Cerebellar nuclear complex (tissue), 1 donor: Measurements from ENCODE around the gene FAR2.
"Not testable (repeated sequence)": the region's sequence is repeated elsewhere in the genome, so short reads cannot be mapped to it uniquely, and the experiment has no call there.

Source experiments
- DNase-seq, 2 experiments: peaks; one replicate each; lab custom pipeline; 2025; lab: John Stamatoyannopoulos, UW

FAR2 gene

GRCh38 chr12:29278673-29279420 is 129.8 kb downstream of the FAR2 start:
- DNase-seq = no peak

DNA sequence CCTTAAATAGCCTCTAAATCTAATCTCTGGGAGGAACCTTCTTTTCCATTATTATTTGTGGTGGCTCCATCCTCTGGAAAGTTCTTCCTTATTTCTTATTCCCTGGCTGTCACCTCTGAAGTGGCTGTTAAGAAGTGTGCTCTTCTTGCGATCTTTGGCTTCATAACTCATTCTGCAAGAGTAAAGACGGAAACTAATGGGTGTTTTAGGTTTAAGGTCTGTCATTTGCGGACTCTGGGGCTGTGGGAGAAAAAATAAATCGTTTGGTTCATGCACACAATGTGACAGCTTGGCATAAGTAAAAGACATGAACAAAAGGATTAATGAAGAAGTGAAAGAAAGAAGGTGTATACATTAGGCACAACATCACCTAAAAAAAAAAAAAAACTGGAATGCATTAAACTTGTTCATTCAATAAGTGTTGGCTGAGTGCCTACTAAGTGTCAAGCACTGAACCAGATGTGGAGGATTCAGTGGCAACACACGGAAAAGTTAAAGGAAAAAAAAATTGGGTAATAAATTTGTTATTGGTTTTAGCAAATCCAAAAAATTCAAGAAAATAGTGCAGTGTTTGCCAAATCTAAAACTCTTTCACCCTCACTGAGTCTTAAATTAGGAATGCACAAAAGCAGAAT is 132.4 kb downstream of the FAR2 start:
- DNase-seq = no peak

- DNase-seq = no peak
Measured at GRCh38 chr12:29282031-29282816, 133.1 kb downstream of the FAR2 start.

- no peak for DNase-seq
Measured at GRCh38 chr12:29283969-29284700, 135.1 kb downstream of the FAR2 start.

- DNase-seq = no peak
Measured at GRCh38 chr12:29286081-29286790, 137.2 kb downstream of the FAR2 start.

DNA sequence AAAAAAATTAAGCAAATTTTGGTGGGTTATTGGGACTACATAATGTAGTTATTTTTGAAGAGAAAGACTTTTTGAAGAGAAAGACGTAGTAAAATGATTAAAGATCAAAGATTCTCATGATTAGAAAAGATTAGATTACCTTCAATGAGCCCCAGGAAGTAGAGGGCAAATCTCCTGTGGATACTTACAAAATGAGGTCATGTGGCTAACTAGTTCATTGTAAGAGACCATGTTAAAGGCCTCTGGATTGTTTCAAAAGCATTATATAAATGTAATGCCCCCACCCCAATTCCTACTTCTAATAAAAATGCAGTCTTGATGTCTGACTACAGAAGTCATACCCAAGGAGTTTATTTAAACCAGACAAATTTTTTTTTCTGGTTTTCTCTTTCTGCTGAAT is 138.5 kb downstream of the FAR2 start:
- DNase-seq = no peak

DNA sequence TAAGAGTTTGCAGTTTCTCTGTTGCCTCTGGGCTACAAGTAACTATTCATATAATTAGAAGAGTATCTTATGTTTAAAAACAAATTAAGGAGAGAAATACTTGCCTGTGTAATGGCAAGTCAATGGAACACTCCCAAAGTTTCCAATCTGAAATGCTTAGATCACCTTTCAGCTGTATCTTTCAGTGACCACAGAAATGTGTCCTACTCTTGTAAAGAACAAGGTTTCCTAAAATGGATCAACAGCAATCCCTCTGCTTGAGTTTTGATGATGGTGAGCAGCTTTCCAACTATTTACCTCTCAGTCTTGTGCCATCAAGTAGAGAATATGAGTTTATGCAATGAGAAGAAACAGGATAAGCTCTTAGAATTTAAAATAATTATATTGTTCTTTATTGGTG is 139.0 kb downstream of the FAR2 start:
- no peak for DNase-seq

GRCh38 chr12:29290475-29290874 is 141.4 kb downstream of the FAR2 start:
- not testable (repeated sequence) for DNase-seq

- no peak for DNase-seq
Measured at GRCh38 chr12:29291226-29291625, 142.1 kb downstream of the FAR2 start.

DNA sequence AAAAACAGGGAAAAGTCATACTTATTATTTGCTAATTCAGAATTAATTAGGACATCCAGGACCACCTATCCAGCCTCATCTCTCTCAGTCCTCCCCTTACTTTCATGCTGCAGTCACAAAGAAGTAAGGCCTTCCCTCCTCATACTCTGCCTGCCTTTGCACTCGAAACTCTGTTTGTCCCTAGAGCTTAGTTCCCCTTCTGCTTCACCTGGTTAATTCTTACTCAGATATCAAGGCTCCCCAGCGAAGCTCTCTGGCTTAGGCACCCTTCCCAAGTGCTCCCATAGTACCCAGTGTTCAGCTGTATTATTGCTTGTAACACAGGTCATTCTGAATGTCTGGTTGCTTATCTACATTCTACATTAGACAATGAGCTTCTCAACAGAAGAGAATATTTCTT is 150.6 kb downstream of the FAR2 start:
- no peak for DNase-seq

GRCh38 chr12:29301114-29301513 is 152.0 kb downstream of the FAR2 start:
- DNase-seq = no peak

GRCh38 chr12:29304388-29304787 is 155.3 kb downstream of the FAR2 start:
- DNase-seq = no peak

DNA sequence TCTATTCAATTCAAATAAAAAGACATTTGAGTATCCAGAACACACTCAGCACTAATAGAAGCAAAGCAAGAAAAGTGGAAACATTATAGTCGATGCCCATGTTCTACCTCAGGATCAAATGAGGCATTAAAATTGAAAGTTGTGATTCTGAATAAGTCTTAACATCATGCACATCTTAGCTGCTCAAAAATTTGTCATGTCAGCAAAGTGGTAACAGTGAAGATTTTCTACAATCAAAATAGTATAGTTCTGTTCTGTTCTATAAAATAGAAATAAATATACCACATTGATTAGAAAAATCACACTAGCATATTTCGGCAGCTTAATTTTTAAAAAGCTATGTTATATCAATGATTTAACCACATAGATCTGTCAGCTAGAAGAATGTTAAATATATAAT is 157.2 kb downstream of the FAR2 start:
- no peak for DNase-seq

DNA sequence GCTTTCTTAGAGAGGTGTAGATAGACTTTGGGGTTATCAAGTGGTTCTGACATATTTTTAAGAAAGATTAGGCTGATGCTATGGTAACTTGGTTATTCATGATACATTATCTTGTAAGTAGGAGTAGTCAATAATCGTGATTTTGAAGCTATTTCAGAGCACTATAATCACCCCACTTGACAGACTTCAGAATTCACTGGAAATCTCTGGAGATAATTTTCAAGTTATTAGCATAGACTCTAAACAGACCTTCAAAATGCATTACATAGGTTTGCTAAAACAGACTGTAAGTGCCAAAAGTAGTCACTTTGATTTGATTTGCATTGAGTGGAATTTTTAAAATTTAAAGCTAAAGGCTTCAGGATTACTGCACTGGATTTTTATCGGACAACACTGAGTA is 157.6 kb downstream of the FAR2 start:
- DNase-seq = no peak

GRCh38 chr12:29309320-29309902 is 160.3 kb downstream of the FAR2 start:
- DNase-seq = no peak

DNA sequence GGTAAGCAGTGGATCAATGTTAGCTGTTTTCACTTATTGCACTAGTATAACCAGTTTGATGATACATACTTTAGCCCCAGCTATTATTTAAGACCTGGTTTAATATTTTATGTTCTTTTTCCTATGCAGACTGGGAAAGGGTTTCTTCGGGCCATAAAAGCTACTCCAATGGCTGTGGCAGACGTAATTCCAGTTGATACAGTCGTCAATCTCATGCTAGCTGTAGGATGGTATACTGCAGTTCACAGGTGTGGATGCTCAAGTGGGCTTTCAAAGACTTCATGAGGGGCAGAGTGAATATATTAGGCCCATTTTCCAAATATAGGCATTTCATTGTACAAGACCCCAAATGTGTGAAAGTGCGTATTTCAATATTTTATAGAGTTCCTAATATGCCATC is 161.8 kb downstream of the FAR2 start:
- no peak for DNase-seq

GRCh38 chr12:29314416-29314815 is 165.3 kb downstream of the FAR2 start:
- no peak for DNase-seq

DNA sequence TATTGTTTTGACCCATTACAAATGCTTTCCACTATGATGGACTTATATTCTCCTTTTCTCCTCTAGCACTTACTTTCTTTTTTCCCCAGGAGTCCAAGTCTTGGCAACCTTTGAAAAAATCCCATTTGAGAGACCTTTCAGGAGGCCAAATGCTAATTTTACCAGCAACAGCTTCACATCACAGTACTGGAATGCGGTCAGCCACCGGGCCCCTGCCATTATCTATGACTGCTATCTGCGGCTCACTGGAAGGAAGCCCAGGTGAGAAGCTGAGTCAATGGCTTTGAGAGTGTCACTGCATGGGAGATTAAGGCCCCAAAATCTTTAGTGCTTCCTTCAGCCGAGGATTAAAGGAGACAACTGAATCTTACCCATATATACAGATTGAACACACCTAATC is 167.7 kb downstream of the FAR2 start:
- DNase-seq = no peak

DNA sequence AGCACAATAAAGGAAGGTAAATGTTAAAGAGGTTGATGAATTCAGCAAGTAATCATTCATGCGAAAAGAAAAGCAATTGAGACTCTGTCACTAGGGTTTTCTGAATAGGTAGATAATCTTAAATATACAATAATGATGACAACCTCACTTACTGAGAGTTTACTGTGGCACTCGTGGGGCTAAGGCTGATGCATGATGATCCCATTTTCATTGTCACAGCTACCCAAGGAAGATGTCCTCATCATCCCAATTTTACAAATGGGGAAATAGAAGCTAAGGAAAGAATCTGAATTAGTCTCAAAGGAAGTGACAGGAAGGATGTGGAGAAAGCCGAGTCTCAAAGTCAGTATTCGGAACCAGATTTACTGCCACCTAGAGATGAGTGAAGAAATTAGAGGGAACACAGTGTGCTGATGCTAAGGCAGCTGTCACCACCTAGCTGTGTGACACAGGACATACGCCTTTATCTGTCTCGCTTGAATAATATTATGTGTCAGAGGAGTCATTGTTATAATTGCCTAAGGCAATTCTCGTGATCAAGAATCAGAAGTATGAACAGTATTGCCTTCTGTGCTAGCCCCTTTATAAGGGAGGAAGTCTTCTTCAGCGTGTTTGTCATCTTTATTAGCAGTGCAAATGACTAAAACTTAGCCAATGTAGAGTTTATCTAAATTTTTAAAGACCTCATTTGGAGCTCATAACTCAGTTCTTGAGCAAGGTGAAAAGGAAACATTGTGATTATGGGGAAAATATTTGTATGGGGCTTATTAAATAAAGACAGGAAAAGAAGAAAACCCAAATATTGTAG is 168.7 kb downstream of the FAR2 start:
- DNase-seq = no peak

DNA sequence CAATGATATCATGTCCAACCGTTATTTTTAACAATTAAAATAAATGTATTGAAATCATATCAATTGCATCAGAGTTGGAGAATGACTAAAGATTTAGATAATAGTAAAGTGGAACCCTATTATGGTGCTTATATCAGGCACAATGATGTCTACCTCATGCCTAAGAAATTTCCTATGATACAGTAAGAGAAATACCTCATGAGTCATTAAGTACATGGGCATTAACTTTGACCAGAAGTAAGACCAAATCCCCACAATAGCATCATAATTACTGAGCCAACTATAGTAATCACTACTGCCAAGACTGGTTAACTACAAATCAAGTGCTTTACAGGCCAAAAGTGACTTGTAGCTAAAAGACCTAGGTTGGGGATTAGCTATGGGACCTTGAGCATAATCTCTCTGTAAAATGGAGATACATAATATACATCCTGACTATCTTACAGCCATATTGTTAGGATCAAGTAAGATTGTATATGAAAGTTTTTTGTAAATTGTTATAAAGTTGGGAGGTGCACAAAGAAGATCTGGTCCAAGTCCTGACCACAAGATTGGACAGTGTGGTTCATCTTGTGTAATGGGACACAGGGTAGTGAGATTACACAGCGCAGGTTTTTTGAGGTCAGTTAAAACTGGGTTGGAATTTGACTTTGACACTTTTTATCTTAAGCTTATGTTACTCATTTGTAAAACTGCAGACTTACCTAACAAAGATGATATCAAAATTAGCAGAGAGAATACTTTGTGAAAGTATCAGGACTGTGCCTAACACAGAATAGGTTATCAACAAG is 171.4 kb downstream of the FAR2 start:
- DNase-seq = no peak
